B cell (primary cell): Measurements from ENCODE around the gene KTN1. TPM values are rescaled to one million over a fixed set of nuclear protein-coding genes. Genes with fewer than 3 reads are reported as not detected.

Experiments used
- ATAC-seq: fragments of 200-7000 bp; cut with Tn5 transposase; one replicate; pipeline ENCODE4 v1.10.0; 2021; ENCODE audit warnings: low read depth, mild to moderate bottlenecking, moderate number of reproducible peaks, moderate library complexity
- CTCF ChIA-PET: fragments of 350-600 bp; sonication (Branson Sonifier 250); formaldehyde crosslinking; loops from one replicate; lab custom pipeline; 2021; ENCODE audit warnings: antibody characterized with exemption, inconsistent platforms; lab: Charles Lee
- POLR2A ChIA-PET: fragments of 350-600 bp; sonication (Branson Sonifier 250); formaldehyde crosslinking; loops from one replicate; lab custom pipeline; 2021; ENCODE audit warnings: antibody characterized with exemption; lab: Charles Lee
- DNase-seq: peaks from one replicate; pipeline ENCODE4 v3.0.0; 2013
- H2AFZ ChIP-seq: 2 replicates; pipeline ENCODE4 v1.6.1; 2012; ENCODE audit warnings: mild to moderate bottlenecking, low read depth, low read length; ENCODE audit not compliant: insufficient read depth, poor library complexity, severe bottlenecking
- H3K27ac ChIP-seq, 2 donors: 1 replicate in 1 of 2; 2 replicates in 1 of 2; pipeline ENCODE4 v1.5.1; 2012 to 2013; ENCODE audit warnings: low read length in 2 of 2, mild to moderate bottlenecking in 2 of 2, moderate library complexity in 1 of 2
- H3K27me3 ChIP-seq, 4 experiments: fragments of 200-600 bp in 1 of 4; sonication (generic) in 1 of 4; replicated peaks in 1 of 4; 1 replicate in 2 of 4; 2 replicates in 2 of 4; pipeline versions ENCODE4 v1.6.1 to v1.7.0; 2013 to 2016; ENCODE audit warnings: low read length in 3 of 4, mild to moderate bottlenecking in 2 of 4, mixed read lengths in 1 of 4, moderate library complexity in 1 of 4; ENCODE audit not compliant: insufficient read depth in 4 of 4, control insufficient read depth in 3 of 4; ENCODE audit errors: control extremely low read depth in 1 of 4
- H3K36me3 ChIP-seq, 2 experiments: replicated peaks in 1 of 2; 1 replicate in 1 of 2; 2 replicates in 1 of 2; pipeline versions ENCODE4 v1.6.1 to v1.7.1; 2013; ENCODE audit warnings: low read length in 1 of 2; ENCODE audit not compliant: insufficient read depth in 2 of 2, control insufficient read depth in 1 of 2; ENCODE audit errors: control extremely low read depth in 1 of 2, extremely low read depth in 1 of 2
- H3K4me1 ChIP-seq, 2 donors: fragments of 200-600 bp in 1 of 2; sonication (generic) in 1 of 2; 1 replicate in 1 of 2; 2 replicates in 1 of 2; pipeline versions ENCODE4 v1.5.1 to v1.6.1; 2013 to 2017; ENCODE audit warnings: low read length in 2 of 2; ENCODE audit not compliant: control insufficient read depth in 2 of 2, insufficient read depth in 2 of 2
- H3K4me2 ChIP-seq: replicated peaks from 2 replicates; pipeline ENCODE3; 2012; ENCODE audit warnings: mild to moderate bottlenecking, low read depth, low read length; ENCODE audit not compliant: poor library complexity, severe bottlenecking
- H3K4me3 ChIP-seq, 5 experiments: fragments of 200-600 bp in 1 of 5; sonication (generic) in 1 of 5; 1 replicate in 3 of 5; 2 replicates in 2 of 5; pipeline versions ENCODE4 v1.5.1 to v1.7.0; 2011 to 2016; ENCODE audit warnings: low read length in 4 of 5, mild to moderate bottlenecking in 4 of 5, low read depth in 2 of 5, control low read depth in 1 of 5, moderate library complexity in 1 of 5; ENCODE audit not compliant: insufficient read depth in 1 of 5; ENCODE audit errors: control extremely low read depth in 1 of 5, extremely low read depth in 1 of 5
- H3K79me2 ChIP-seq: fragments of 200-600 bp; sonication (generic); one replicate; pipeline ENCODE4 v1.6.0; 2016; ENCODE audit warnings: low read length; ENCODE audit not compliant: control insufficient read depth, insufficient read depth
- H3K9ac ChIP-seq: fragments of 200-600 bp; sonication (generic); 2 replicates; pipeline ENCODE4 v1.6.1; 2017; ENCODE audit warnings: mild to moderate bottlenecking, low read length, moderate library complexity
- H3K9me3 ChIP-seq, 3 donors: one replicate each; pipeline versions ENCODE4 v1.6.1 to v1.7.1; 2013; ENCODE audit warnings: low read length in 2 of 3; ENCODE audit not compliant: control insufficient read depth in 2 of 3, insufficient read depth in 1 of 3; ENCODE audit errors: control extremely low read depth in 1 of 3
- H4K20me1 ChIP-seq: 2 replicates; pipeline ENCODE4 v1.6.0; 2012; ENCODE audit warnings: mild to moderate bottlenecking, low read length; ENCODE audit not compliant: insufficient read depth, control insufficient read depth, poor library complexity, severe bottlenecking
- H3K27ac Mint-ChIP-seq: one replicate; pipeline ENCODE4 v1.8.0; 2021; ENCODE audit warnings: mixed read lengths
- H3K27me3 Mint-ChIP-seq: one replicate; pipeline ENCODE4 v1.8.0; 2021; ENCODE audit warnings: mixed read lengths
- H3K4me1 Mint-ChIP-seq: one replicate; pipeline ENCODE4 v1.8.0; 2021; ENCODE audit warnings: mixed read lengths
- H3K4me3 Mint-ChIP-seq: one replicate; pipeline ENCODE4 v1.8.0; 2021; ENCODE audit warnings: mixed read lengths
- H3K9me3 Mint-ChIP-seq: one replicate; pipeline ENCODE4 v1.8.0; 2022; ENCODE audit warnings: mixed read lengths; ENCODE audit not compliant: insufficient read depth
- CTCF ChIP-seq: fragments of 200-600 bp; IDR thresholded peaks from one replicate; pipeline ENCODE4 v1.8.0; 2022; ENCODE audit warnings: antibody characterized with exemption, mild to moderate bottlenecking
- EZH2 ChIP-seq: IDR thresholded peaks from 2 replicates; pipeline ENCODE4 v1.6.1; 2012; ENCODE audit warnings: borderline replicate concordance, low read depth, mild to moderate bottlenecking, moderate library complexity, low read length; ENCODE audit not compliant: insufficient read depth, poor library complexity, severe bottlenecking
- WGBS: methylation state at CpG from one replicate; pipeline ENCODE4 v1.1.5; 2013; ENCODE audit warnings: missing lambda C conversion rate; ENCODE audit not compliant: insufficient coverage; 5-methylcytosine and 5-hydroxymethylcytosine counted together
- intact Hi-C: fragments of 100-400 bp; cut with micrococcal nuclease; formaldehyde crosslinking; loops from one replicate; pipeline ENCODE4 v1.10.0; 2022
- polyA plus RNA-seq: library from polyadenylated mRNA; depleted of rRNA; stranded (reverse); fragments of >200 nt; gene quantifications from 2 replicates; pipeline ENCODE4 v1.2.3, GENCODE V29; 2012
- total RNA-seq, 2 donors: library from RNA; stranded (reverse); fragments of 120-200 nt in 1 of 2; gene quantifications; 1 replicate in 1 of 2; 2 replicates in 1 of 2; pipeline versions ENCODE4 v1.2.3 to v1.2.4, GENCODE V29; 2013 to 2022

The KTN1 gene
- total and polyA plus RNA-seq, 2 donors (not counting 1 experiment from before 2014, with no cell fraction given): 25.8 to 123 TPM

- no peaks in the 10 kb centered on the region for H3K9me3 Mint-ChIP-seq
- H3K4me1 ChIP-seq: no peaks in the 10 kb centered on the region
- no peak for ATAC-seq
- no peak overlapping the region for H3K4me2 ChIP-seq
- no peaks in the 10 kb centered on the region for H3K27me3 ChIP-seq
- H3K4me1 Mint-ChIP-seq: no peaks in the 10 kb centered on the region
- no peak overlapping the region for H2AFZ ChIP-seq
- no peaks in the 10 kb centered on the region for H3K79me2 ChIP-seq
- TF ChIP-seq EZH2 (no peak), CTCF (no peak)
- CTCF ChIA-PET: no interaction called here
- H3K4me3 Mint-ChIP-seq: no peak overlapping the region
- H3K36me3 ChIP-seq: peaks cover 16 to 57% of the 10 kb centered on the region in 2 experiments
- no CpG with 5 or more reads among the region's 2 CpGs for WGBS
- no peak overlapping the region for H3K27ac ChIP-seq
- no peaks in the 10 kb centered on the region for H4K20me1 ChIP-seq
- intact Hi-C loops: no loop called here
- DNase-seq: no peak
- H3K4me3 ChIP-seq: no peak overlapping the region
- no peaks in the 10 kb centered on the region for H3K9me3 ChIP-seq
- POLR2A ChIA-PET: no interaction called here
- no peaks in the 10 kb centered on the region for H3K27me3 Mint-ChIP-seq
- no peak overlapping the region for H3K9ac ChIP-seq
- no peak overlapping the region for H3K27ac Mint-ChIP-seq
Measured at GRCh38 chr14:55645845-55646832, 66.1 kb downstream of the KTN1 start.

GRCh38 chr14:55650992-55651391, 71.0 kb downstream of the KTN1 start:
- no peaks in the 10 kb centered on the region for H3K79me2 ChIP-seq
- H3K27me3 ChIP-seq: no peaks in the 10 kb centered on the region
- DNase-seq: no peak
- H2AFZ ChIP-seq: no peak overlapping the region
- TF ChIP-seq EZH2: no peak
- TF ChIP-seq CTCF: no peak
- no peak overlapping the region for H3K4me2 ChIP-seq
- H3K9me3 ChIP-seq: no peaks in the 10 kb centered on the region
- H3K27ac ChIP-seq: no peak overlapping the region
- no peaks in the 10 kb centered on the region for H3K9me3 Mint-ChIP-seq
- H3K4me1 Mint-ChIP-seq: no peaks in the 10 kb centered on the region
- no peaks in the 10 kb centered on the region for H4K20me1 ChIP-seq
- no peak overlapping the region for H3K27ac Mint-ChIP-seq
- ChIA-PET POLR2A (no interaction called here), CTCF (no interaction called here)
- no peak for ATAC-seq
- intact Hi-C loops: loop anchor here (5.0 kb wide), 1 partner anchor 69 kb away; the partner anchor contains the start of gene KTN1
- no peak overlapping the region for H3K9ac ChIP-seq
- H3K36me3 ChIP-seq: peaks cover 17 to 65% of the 10 kb centered on the region in 2 experiments
- H3K27me3 Mint-ChIP-seq: no peaks in the 10 kb centered on the region
- H3K4me3 ChIP-seq: no peak overlapping the region
- no CpG with 5 or more reads among the region's 1 CpG for WGBS
- no peak overlapping the region for H3K4me3 Mint-ChIP-seq
- H3K4me1 ChIP-seq: no peaks in the 10 kb centered on the region
